ENCODE measurements around the gene HIPK4. TPM values are rescaled to one million over a fixed set of nuclear protein-coding genes. Genes with fewer than 3 reads are reported as not detected.

Gene HIPK4
- total and polyA plus RNA-seq, 9 of the 15 experiments (the other 6 are each of a cell fraction or from before 2014, with no cell fraction given), result 0.06 to 0.09 TPM; not detected in 7

DNA sequence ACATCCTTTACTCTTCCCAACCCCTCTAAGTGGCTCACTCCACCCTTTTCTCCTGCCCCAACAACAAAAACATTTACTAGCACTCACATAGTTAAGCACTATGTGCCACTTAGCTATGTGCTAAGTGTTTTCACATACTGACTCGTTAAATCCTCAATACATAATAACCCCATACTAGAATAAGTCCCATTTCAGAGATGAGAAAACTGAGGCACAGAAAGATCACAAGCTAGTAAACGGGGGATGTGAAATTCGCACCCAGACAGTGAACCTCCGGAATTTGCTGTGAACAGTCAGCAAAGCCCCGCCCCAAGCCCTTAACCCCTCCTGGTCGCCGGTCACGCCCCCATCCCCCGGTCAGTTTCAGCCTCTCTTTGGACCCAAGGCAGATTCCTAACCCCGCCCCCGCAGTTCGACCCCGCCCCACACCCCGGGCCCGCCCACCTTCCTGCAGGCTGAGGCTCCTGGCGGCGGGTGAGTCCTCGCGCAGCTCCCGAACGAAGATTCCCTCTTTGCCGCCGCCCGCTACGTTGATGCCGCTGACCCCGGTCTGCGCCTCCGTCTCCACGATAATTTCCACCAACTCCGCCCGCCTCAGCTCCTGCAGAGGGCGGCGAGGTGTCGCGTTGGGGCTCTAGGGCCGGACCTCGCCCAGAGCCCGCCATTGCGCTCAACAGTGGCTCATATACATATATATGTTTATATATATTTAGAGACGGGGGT is 13.4 kb upstream of the HIPK4 start:
- in situ Hi-C loops (cut with MboI), result no loop called here
- H4K20me1 ChIP-seq (replicated peaks; ENCODE audit: control insufficient read depth, insufficient read depth, low read length), result 0 out of 2 replicates have a peak, but pooled peaks cover 5% of the 10 kb centered on the region
- ChIA-PET CTCF (ENCODE audit: low intra/inter-chr PET ratio) (no interaction called here), POLR2A (interaction anchor here (0.6 to 2.4 kb wide), 8 partner anchors 11 to 216 kb away, joined by 3 to 17 read pairs (median 4); no protein-coding TSS in a partner anchor)
- peaks cover 24 to 37% of the 10 kb centered on the region in 2 experiments for H3K4me1 ChIP-seq (replicated peaks in 1 of 2; ENCODE audit: control insufficient read depth in 2 of 2, insufficient read depth in 2 of 2, low read length in 2 of 2)
- peak overlapping the region; percentile 54 to 90; a peak in 3 of 4 replicates for H3K9ac ChIP-seq (ENCODE audit: insufficient read depth in 1 of 2, low read depth in 2 of 2, low read length in 2 of 2)
- peak overlapping the region; percentile 64 for H3K4me3 ChIP-seq
- no TSS peak for BruUV-seq (replicated peaks)
- no peaks in the 10 kb centered on the region for H3K27me3 ChIP-seq (ENCODE audit: control insufficient read depth in 2 of 2, insufficient read depth in 2 of 2, low read length in 2 of 2)
- H2AFZ ChIP-seq (ENCODE audit: low read depth, low read length), result peak overlapping the region; percentile 95
- ATAC-seq (peak; percentile 91), FAIRE-seq (peak; percentile 93), DNase-seq (ENCODE audit: extremely low read depth in 1 of 4, low spot score in 3 of 4) (peak; percentile 96 to 98 (median 97))
- peak overlapping the region; percentile 87 for H3K4me2 ChIP-seq (ENCODE audit: insufficient read depth, low read length)
- H3K79me2 ChIP-seq (ENCODE audit: control insufficient read depth, insufficient read depth, low read length), result no peaks in the 10 kb centered on the region
- no peaks in the 10 kb centered on the region for H3K9me3 ChIP-seq (replicated peaks; ENCODE audit: control insufficient read depth, insufficient read depth, low read depth, low read length)
- WGBS (ENCODE audit: insufficient coverage, low coverage, missing lambda C conversion rate), result 2% methylated on average over 27 of the region's 41 CpGs
- H3K27ac ChIP-seq (ENCODE audit: extremely low read depth, low read depth, low read length), result peak overlapping the region; percentile 70; the same call in 2 of the 3 replicates
- H3K9me1 ChIP-seq (ENCODE audit: control insufficient read depth, insufficient read depth, low read length), result no peaks in the 10 kb centered on the region
- H3K36me3 ChIP-seq (ENCODE audit: control insufficient read depth, insufficient read depth, low read length), result no peaks in the 10 kb centered on the region
- intact Hi-C loops (cut with micrococcal nuclease), result no loop called here
- TF ChIP-seq HNRNPL (IDR thresholded peaks at IDR 0.05; ENCODE audit: low read depth, low read length) (no peak), RBM25 (IDR thresholded peaks at IDR 0.05; ENCODE audit: low read depth, low read length, severe bottlenecking) (peak; percentile 93), FOXA3 (CRISPR knock-in tag; conservative IDR thresholded peaks at IDR 0.05 in 1 of 2, IDR thresholded peaks at IDR 0.05 in 1 of 2) (no peak), ZNF384 (IDR thresholded peaks at IDR 0.05; ENCODE audit: low read depth, low read length) (no peak), ZNF263 (CRISPR knock-in tag; IDR thresholded peaks at IDR 0.05; ENCODE audit: borderline replicate concordance) (0 out of 2 replicates have a peak, but pooled peaks have one; percentile 44), YY1 (IDR thresholded peaks at IDR 0.05; ENCODE audit: borderline replicate concordance in 1 of 3, control insufficient read depth in 1 of 3, extremely low read depth in 1 of 3, insufficient read depth in 3 of 3, insufficient read length in 1 of 3, insufficient replicate concordance in 2 of 3, low read depth in 1 of 3, low read length in 2 of 3) (peak in 2 of 3 experiments; percentile 60 to 61), LEF1 (IDR thresholded peaks at IDR 0.05) (no peak), LCOR (CRISPR knock-in tag; IDR thresholded peaks at IDR 0.05) (no peak), RCOR1 (IDR thresholded peaks at IDR 0.05; ENCODE audit: borderline replicate concordance in 1 of 2, low read depth in 2 of 2, low read length in 2 of 2) (peak; percentile 54 to 95; a peak in 2 of 4 replicates), ESRRA (IDR thresholded peaks at IDR 0.05; ENCODE audit: borderline replicate concordance, low read depth) (peak; percentile 53), FOXK2 (conservative IDR thresholded peaks at IDR 0.05 in 1 of 2, IDR thresholded peaks at IDR 0.05 in 1 of 2; ENCODE audit: low read depth in 2 of 2) (0 out of 4 replicates have a peak, but pooled peaks of 1 of the 2 experiments have one; percentile 32), GTF2E2 (tag; IDR thresholded peaks at IDR 0.05) (peak; percentile 60; the same call in 1 of the 2 replicates), SMAD4 (CRISPR knock-in tag; conservative IDR thresholded peaks at IDR 0.05) (0 out of 2 replicates have a peak, but pooled peaks have one; percentile 55), SOX6 (IDR thresholded peaks at IDR 0.05) (peak; percentile 20; the same call in 1 of the 2 replicates), NRF1 (conservative IDR thresholded peaks at IDR 0.05 in 1 of 2, IDR thresholded peaks at IDR 0.05 in 1 of 2) (peak; percentile 75 to 76), ZSCAN29 (IDR thresholded peaks at IDR 0.05) (peak; percentile 83), PHB2 (IDR thresholded peaks at IDR 0.05; ENCODE audit: low read depth) (no peak), CBX8 (IDR thresholded peaks at IDR 0.05; ENCODE audit: borderline replicate concordance, extremely low read depth, low read depth, low read length, poor library complexity, severe bottlenecking) (no peak)
- TF ChIP-seq, protein P1, sequence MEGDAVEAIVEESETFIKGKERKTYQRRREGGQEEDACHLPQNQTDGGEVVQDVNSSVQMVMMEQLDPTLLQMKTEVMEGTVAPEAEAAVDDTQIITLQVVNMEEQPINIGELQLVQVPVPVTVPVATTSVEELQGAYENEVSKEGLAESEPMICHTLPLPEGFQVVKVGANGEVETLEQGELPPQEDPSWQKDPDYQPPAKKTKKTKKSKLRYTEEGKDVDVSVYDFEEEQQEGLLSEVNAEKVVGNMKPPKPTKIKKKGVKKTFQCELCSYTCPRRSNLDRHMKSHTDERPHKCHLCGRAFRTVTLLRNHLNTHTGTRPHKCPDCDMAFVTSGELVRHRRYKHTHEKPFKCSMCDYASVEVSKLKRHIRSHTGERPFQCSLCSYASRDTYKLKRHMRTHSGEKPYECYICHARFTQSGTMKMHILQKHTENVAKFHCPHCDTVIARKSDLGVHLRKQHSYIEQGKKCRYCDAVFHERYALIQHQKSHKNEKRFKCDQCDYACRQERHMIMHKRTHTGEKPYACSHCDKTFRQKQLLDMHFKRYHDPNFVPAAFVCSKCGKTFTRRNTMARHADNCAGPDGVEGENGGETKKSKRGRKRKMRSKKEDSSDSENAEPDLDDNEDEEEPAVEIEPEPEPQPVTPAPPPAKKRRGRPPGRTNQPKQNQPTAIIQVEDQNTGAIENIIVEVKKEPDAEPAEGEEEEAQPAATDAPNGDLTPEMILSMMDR (IDR thresholded peaks at IDR 0.05 in 2 of 3, conservative IDR thresholded peaks at IDR 0.05 in 1 of 3; ENCODE audit: insufficient read depth in 2 of 3, low read depth in 1 of 3, low read length in 3 of 3), result 0 out of 6 replicates have a peak, but pooled peaks of 1 of the 3 experiments have one; percentile 6

Measured in K562 (cell line).